NCI-H1417 treated with DMSO at 0.1 percent for 48 hours (cell line): ENCODE data around the gene CTNNBIP1.
"Not testable (repeated sequence)": the region's sequence is repeated elsewhere in the genome, so short reads cannot be mapped to it uniquely, and the experiment has no call there.

ENCODE experiments used
- DNase-seq: peaks from one replicate; lab custom pipeline; 2025; lab: John Stamatoyannopoulos, UW

The CTNNBIP1 gene

GRCh38 chr1:9827558-9828185 is 82.4 kb downstream of the CTNNBIP1 start:
- no peak for DNase-seq

GRCh38 chr1:9826616-9827015 is 83.5 kb downstream of the CTNNBIP1 start:
- no peak for DNase-seq

GRCh38 chr1:9826087-9826486 is 84.0 kb downstream of the CTNNBIP1 start:
- DNase-seq, result no peak

- no peak for DNase-seq
Measured at GRCh38 chr1:9825093-9826074, 84.7 kb downstream of the CTNNBIP1 start.

GRCh38 chr1:9824702-9825089 is 85.4 kb downstream of the CTNNBIP1 start:
- no peak for DNase-seq

GRCh38 chr1:9823943-9824701 is 85.9 kb downstream of the CTNNBIP1 start, which contains the start of gene CLSTN1:
CLSTN1 (minus strand) TSS chr1:9823965; CDS start chr1:9823733, 232 bp downstream.
- DNase-seq, result peak; percentile 10

GRCh38 chr1:9823693-9823942 is 86.5 kb downstream of the CTNNBIP1 start:
- no peak for DNase-seq

GRCh38 chr1:9822897-9823692 is 87.0 kb downstream of the CTNNBIP1 start:
- no peak for DNase-seq

GRCh38 chr1:9822490-9822889 is 87.6 kb downstream of the CTNNBIP1 start:
- no peak for DNase-seq

GRCh38 chr1:9821710-9822109 is 88.4 kb downstream of the CTNNBIP1 start:
- no peak for DNase-seq

GRCh38 chr1:9820521-9820920 is 89.5 kb downstream of the CTNNBIP1 start:
- DNase-seq, result no peak

- DNase-seq, result no peak
Measured at GRCh38 chr1:9817734-9818133, 92.3 kb downstream of the CTNNBIP1 start.

GRCh38 chr1:9816199-9816598 is 93.9 kb downstream of the CTNNBIP1 start:
- DNase-seq, result no peak

- no peak for DNase-seq
Measured at GRCh38 chr1:9815150-9815549, 94.9 kb downstream of the CTNNBIP1 start.

GRCh38 chr1:9814619-9815018 is 95.5 kb downstream of the CTNNBIP1 start:
- DNase-seq, result no peak

- no peak for DNase-seq
Measured at GRCh38 chr1:9811239-9811966, 98.7 kb downstream of the CTNNBIP1 start.

GRCh38 chr1:9809100-9809510 is 101.0 kb downstream of the CTNNBIP1 start:
- no peak for DNase-seq

GRCh38 chr1:9808459-9808858 is 101.6 kb downstream of the CTNNBIP1 start:
- DNase-seq, result no peak

GRCh38 chr1:9807541-9807940 is 102.5 kb downstream of the CTNNBIP1 start:
- no peak for DNase-seq

GRCh38 chr1:9805972-9806371 is 104.1 kb downstream of the CTNNBIP1 start:
- DNase-seq, result not testable (repeated sequence)

- no peak for DNase-seq
Measured at GRCh38 chr1:9805006-9805508, 105.0 kb downstream of the CTNNBIP1 start.
